ENCODE measurements around the gene HLCS. TPM values are rescaled to one million over a fixed set of nuclear protein-coding genes. Genes with fewer than 3 reads are reported as not detected.

Gene HLCS
- total RNA-seq, 1 donor from 2014 or later: 25.0 TPM

GRCh38 chr21:36800734-36801133, 165.7 kb downstream of the HLCS start:
- Mint-ChIP-seq H3K27me3 (ENCODE audit: insufficient read depth, low read depth) (no peaks in the 10 kb centered on the region), H3K36me3 (peaks cover 10% of the 10 kb centered on the region), H3K9me3 (peaks cover 28% of the 10 kb centered on the region), H3K4me1 (peaks cover 10% of the 10 kb centered on the region), H3K4me3 (no peak overlapping the region), H3K27ac (no peak overlapping the region)
- TF ChIP-seq EZH2 (IDR thresholded peaks at IDR 0.05) (no peak), EZH2phosphoT487 (IDR thresholded peaks at IDR 0.05) (no peak), CTCF (IDR thresholded peaks at IDR 0.05) (no peak)
- H4K20me1 ChIP-seq (ENCODE audit: low read depth): no peaks in the 10 kb centered on the region
- DNase-seq (ENCODE audit: low spot score): no peak
- no peak overlapping the region for H2AFZ ChIP-seq (replicated peaks)
- H3K27ac ChIP-seq: no peak overlapping the region
- H3K27me3 ChIP-seq: peaks cover 2% of the 10 kb centered on the region
- H3K79me2 ChIP-seq (ENCODE audit: low read depth): no peaks in the 10 kb centered on the region
- H3F3A ChIP-seq (ENCODE audit: low read depth): no peaks in the 10 kb centered on the region
- no peaks in the 10 kb centered on the region for H3K36me3 ChIP-seq
- H3K9me3 ChIP-seq (ENCODE audit: low read depth): no peaks in the 10 kb centered on the region
- peaks cover 12% of the 10 kb centered on the region for H3K4me1 ChIP-seq
- no peak overlapping the region for H3K4me3 ChIP-seq
- H3K9ac ChIP-seq: no peak overlapping the region
- H3K4me2 ChIP-seq: no peak overlapping the region

- H2AFZ ChIP-seq (replicated peaks): no peak overlapping the region
- no peaks in the 10 kb centered on the region for H4K20me1 ChIP-seq (ENCODE audit: low read depth)
- no peak overlapping the region for H3K27ac Mint-ChIP-seq
- peaks cover 32% of the 10 kb centered on the region for H3K9me3 Mint-ChIP-seq
- H3K27ac ChIP-seq: no peak overlapping the region
- H3K4me3 ChIP-seq: no peak overlapping the region
- no peak overlapping the region for H3K4me2 ChIP-seq
- H3F3A ChIP-seq (ENCODE audit: low read depth): no peaks in the 10 kb centered on the region
- peaks cover 10% of the 10 kb centered on the region for H3K27me3 ChIP-seq
- H3K4me1 ChIP-seq: peaks cover 12% of the 10 kb centered on the region
- H3K4me3 Mint-ChIP-seq: no peak overlapping the region
- no peak overlapping the region for H3K9ac ChIP-seq
- H3K36me3 Mint-ChIP-seq: peaks cover 11% of the 10 kb centered on the region
- no peaks in the 10 kb centered on the region for H3K27me3 Mint-ChIP-seq (ENCODE audit: insufficient read depth, low read depth)
- H3K79me2 ChIP-seq (ENCODE audit: low read depth): no peaks in the 10 kb centered on the region
- H3K4me1 Mint-ChIP-seq: peaks cover 9% of the 10 kb centered on the region
- no peaks in the 10 kb centered on the region for H3K9me3 ChIP-seq (ENCODE audit: low read depth)
- TF ChIP-seq EZH2phosphoT487 (IDR thresholded peaks at IDR 0.05) (no peak), EZH2 (IDR thresholded peaks at IDR 0.05) (no peak), CTCF (IDR thresholded peaks at IDR 0.05) (no peak)
- no peak for DNase-seq (ENCODE audit: low spot score)
- H3K36me3 ChIP-seq: no peaks in the 10 kb centered on the region
These were observed 166.6 kb downstream of the HLCS start for GRCh38 chr21:36799869-36800268.

- no peaks in the 10 kb centered on the region for H3K9me3 ChIP-seq (ENCODE audit: low read depth)
- H2AFZ ChIP-seq (replicated peaks): no peak overlapping the region
- Mint-ChIP-seq H3K4me1 (no peaks in the 10 kb centered on the region), H3K27me3 (ENCODE audit: insufficient read depth, low read depth) (peaks cover 2% of the 10 kb centered on the region), H3K4me3 (no peak overlapping the region), H3K27ac (no peak overlapping the region), H3K9me3 (peaks cover 37% of the 10 kb centered on the region), H3K36me3 (peaks cover 17% of the 10 kb centered on the region)
- H3K79me2 ChIP-seq (ENCODE audit: low read depth): no peaks in the 10 kb centered on the region
- peaks cover 24% of the 10 kb centered on the region for H3K27me3 ChIP-seq
- no peak overlapping the region for H3K9ac ChIP-seq
- no peak overlapping the region for H3K4me3 ChIP-seq
- H3K4me2 ChIP-seq: no peak overlapping the region
- H3K27ac ChIP-seq: no peak overlapping the region
- H4K20me1 ChIP-seq (ENCODE audit: low read depth): no peaks in the 10 kb centered on the region
- DNase-seq (ENCODE audit: low spot score): no peak
- H3F3A ChIP-seq (ENCODE audit: low read depth): no peaks in the 10 kb centered on the region
- TF ChIP-seq EZH2phosphoT487 (IDR thresholded peaks at IDR 0.05): no peak
- TF ChIP-seq EZH2 (IDR thresholded peaks at IDR 0.05): no peak
- TF ChIP-seq CTCF (IDR thresholded peaks at IDR 0.05): no peak
- no peaks in the 10 kb centered on the region for H3K36me3 ChIP-seq
- H3K4me1 ChIP-seq: peaks cover 4% of the 10 kb centered on the region
These were observed 168.0 kb downstream of the HLCS start for GRCh38 chr21:36798491-36798890.
